ENCODE measurements around the gene S100PBP. TPM values are rescaled to one million over a fixed set of nuclear protein-coding genes. Genes with fewer than 3 reads are reported as not detected.

The S100PBP gene
- total and polyA plus RNA-seq, 9 of the 15 experiments (the other 6 are each of a cell fraction or from before 2014, with no cell fraction given), result 22.9 to 60.2 (median 32.9) TPM

DNA sequence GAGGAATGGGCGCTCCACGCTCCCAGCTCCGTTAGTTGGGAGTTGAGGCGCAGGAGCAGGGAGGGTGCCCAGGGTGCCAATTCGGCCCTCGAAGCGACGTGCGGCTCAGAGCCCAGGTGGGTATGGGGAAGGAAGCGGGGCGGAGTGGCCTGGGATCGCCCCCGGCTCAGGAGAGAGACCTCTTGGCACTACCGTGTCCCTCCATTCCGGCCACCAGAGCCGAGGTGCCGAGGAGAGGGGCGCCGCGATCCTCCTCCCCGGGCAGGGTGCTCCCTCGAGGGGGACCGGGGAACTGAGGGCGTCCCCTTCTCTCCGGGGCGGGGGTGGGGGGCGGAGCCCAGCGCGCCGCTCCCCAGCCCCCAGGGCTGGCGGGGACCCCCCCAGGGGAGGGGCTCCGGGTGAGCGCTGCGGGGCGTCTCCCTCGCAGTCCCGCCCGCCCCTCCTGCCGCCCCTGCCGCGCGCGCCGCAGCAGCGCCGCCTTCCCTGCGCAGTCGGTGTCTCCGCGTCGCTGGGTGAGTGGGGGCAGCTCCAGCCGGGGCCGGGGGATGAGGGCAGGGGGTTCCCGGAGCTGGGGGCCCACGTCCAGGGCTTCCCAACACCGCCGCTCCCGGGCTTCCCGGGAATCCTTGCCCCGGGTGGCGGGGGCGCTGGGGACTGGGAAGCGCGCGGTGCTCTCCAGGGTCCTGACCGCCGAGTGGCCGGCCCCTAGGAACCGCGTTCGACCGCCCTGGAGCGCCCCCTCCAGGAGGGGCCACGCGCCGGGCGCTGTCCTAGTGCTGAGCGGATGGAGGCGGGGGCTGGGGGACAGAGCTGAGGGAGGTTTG is 68.8 kb downstream of the S100PBP start, which contains the start of gene HPCA (continued):
- no peak for TF ChIP-seq GTF2E2 (tag; IDR thresholded peaks at IDR 0.05)
- no peak for TF ChIP-seq CCAR2 (IDR thresholded peaks at IDR 0.05; ENCODE audit: low read depth, low read length)
- TF ChIP-seq, protein P1, sequence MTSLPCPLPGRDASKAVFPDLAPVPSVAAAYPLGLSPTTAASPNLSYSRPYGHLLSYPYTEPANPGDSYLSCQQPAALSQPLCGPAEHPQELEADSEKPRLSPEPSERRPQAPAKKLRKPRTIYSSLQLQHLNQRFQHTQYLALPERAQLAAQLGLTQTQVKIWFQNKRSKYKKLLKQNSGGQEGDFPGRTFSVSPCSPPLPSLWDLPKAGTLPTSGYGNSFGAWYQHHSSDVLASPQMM (CRISPR knock-in tag; IDR thresholded peaks at IDR 0.05), result no peak
- TF ChIP-seq, protein P2, sequence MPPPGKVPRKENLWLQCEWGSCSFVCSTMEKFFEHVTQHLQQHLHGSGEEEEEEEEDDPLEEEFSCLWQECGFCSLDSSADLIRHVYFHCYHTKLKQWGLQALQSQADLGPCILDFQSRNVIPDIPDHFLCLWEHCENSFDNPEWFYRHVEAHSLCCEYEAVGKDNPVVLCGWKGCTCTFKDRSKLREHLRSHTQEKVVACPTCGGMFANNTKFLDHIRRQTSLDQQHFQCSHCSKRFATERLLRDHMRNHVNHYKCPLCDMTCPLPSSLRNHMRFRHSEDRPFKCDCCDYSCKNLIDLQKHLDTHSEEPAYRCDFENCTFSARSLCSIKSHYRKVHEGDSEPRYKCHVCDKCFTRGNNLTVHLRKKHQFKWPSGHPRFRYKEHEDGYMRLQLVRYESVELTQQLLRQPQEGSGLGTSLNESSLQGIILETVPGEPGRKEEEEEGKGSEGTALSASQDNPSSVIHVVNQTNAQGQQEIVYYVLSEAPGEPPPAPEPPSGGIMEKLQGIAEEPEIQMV (tag; conservative IDR thresholded peaks at IDR 0.05; ENCODE audit: low read depth), result no peak; the same call in 1 of the 2 replicates
- peak; percentile 88 for TF ChIP-seq ZNF584 (CRISPR knock-in tag; IDR thresholded peaks at IDR 0.05; ENCODE audit: low read depth)
- TF ChIP-seq BCOR (IDR thresholded peaks at IDR 0.05), result no peak
- TF ChIP-seq ARID1B (IDR thresholded peaks at IDR 0.05), result no peak
- TF ChIP-seq SMAD2 (IDR thresholded peaks at IDR 0.05; ENCODE audit: low read depth, low read length), result no peak
- TF ChIP-seq DACH1 (IDR thresholded peaks at IDR 0.05; ENCODE audit: partially characterized antibody), result no peak
- TF ChIP-seq, protein P3, sequence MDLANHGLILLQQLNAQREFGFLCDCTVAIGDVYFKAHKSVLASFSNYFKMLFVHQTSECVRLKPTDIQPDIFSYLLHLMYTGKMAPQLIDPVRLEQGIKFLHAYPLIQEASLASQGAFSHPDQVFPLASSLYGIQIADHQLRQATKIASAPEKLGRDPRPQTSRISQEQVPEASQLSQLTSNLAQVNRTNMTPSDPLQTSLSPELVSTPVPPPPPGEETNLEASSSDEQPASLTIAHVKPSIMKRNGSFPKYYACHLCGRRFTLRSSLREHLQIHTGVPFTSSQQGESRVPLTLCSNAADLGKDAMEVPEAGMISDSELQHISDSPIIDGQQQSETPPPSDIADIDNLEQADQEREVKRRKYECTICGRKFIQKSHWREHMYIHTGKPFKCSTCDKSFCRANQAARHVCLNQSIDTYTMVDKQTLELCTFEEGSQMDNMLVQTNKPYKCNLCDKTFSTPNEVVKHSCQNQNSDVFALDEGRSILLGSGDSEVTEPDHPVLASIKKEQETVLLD (IDR thresholded peaks at IDR 0.05), result no peak
- TF ChIP-seq XRCC3 (IDR thresholded peaks at IDR 0.05), result no peak
- peak; percentile 67 for TF ChIP-seq FUS (optimal IDR thresholded peaks at IDR 0.05; ENCODE audit: low read depth, low read length)
- no peak for TF ChIP-seq ZNF316 (IDR thresholded peaks at IDR 0.05)
- no peak for TF ChIP-seq SRSF7 (optimal IDR thresholded peaks at IDR 0.05; ENCODE audit: low read depth, low read length)
- TF ChIP-seq, protein P4, sequence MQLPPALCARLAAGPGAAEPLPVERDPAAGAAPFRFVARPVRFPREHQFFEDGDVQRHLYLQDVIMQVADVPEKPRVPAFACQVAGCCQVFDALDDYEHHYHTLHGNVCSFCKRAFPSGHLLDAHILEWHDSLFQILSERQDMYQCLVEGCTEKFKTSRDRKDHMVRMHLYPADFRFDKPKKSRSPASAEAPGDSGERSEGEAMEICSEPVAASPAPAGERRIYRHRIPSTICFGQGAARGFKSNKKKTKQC (CRISPR knock-in tag; IDR thresholded peaks at IDR 0.05), result peak; percentile 100
- peak; percentile 89; the same call in 1 of the 2 replicates for TF ChIP-seq CBX1 (IDR thresholded peaks at IDR 0.05; ENCODE audit: low read depth)
- TF ChIP-seq HDAC2 (IDR thresholded peaks at IDR 0.05), result peak; percentile 96
- TF ChIP-seq ZNF140 (CRISPR knock-in tag; IDR thresholded peaks at IDR 0.05), result no peak
- TF ChIP-seq DIDO1 (tag; IDR thresholded peaks at IDR 0.05; ENCODE audit: low read depth), result peak; percentile 51; the same call in 1 of the 2 replicates
- TF ChIP-seq, protein P5, sequence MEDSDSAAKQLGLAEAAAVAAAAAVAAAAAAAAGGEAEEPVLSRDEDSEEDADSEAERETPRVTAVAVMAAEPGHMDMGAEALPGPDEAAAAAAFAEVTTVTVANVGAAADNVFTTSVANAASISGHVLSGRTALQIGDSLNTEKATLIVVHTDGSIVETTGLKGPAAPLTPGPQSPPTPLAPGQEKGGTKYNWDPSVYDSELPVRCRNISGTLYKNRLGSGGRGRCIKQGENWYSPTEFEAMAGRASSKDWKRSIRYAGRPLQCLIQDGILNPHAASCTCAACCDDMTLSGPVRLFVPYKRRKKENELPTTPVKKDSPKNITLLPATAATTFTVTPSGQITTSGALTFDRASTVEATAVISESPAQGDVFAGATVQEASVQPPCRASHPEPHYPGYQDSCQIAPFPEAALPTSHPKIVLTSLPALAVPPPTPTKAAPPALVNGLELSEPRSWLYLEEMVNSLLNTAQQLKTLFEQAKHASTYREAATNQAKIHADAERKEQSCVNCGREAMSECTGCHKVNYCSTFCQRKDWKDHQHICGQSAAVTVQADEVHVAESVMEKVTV (CRISPR knock-in tag; IDR thresholded peaks at IDR 0.05), result no peak
- peak; percentile 97 for TF ChIP-seq ZNF197 (CRISPR knock-in tag; IDR thresholded peaks at IDR 0.05; ENCODE audit: low read depth)
- TF ChIP-seq HDGF (IDR thresholded peaks at IDR 0.05), result no peak
- no peak for TF ChIP-seq ZNF444 (CRISPR knock-in tag; IDR thresholded peaks at IDR 0.05)
- TF ChIP-seq, protein P6, sequence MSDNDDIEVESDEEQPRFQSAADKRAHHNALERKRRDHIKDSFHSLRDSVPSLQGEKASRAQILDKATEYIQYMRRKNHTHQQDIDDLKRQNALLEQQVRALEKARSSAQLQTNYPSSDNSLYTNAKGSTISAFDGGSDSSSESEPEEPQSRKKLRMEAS (CRISPR knock-in tag; IDR thresholded peaks at IDR 0.05), result peak; percentile 92
- TF ChIP-seq NBN (IDR thresholded peaks at IDR 0.05; ENCODE audit: low read depth), result no peak

All from K562 (cell line).